ENCODE results near the gene DLGAP1.
"Not testable (repeated sequence)": the region's sequence is repeated elsewhere in the genome, so short reads cannot be mapped to it uniquely, and the experiment has no call there.

Gene DLGAP1

GRCh38 chr18:4078246-4078645 lies 376.9 kb downstream of the DLGAP1 start:
- DNase-seq (ENCODE audit: low read depth in 2 of 2), result no peak

DNA sequence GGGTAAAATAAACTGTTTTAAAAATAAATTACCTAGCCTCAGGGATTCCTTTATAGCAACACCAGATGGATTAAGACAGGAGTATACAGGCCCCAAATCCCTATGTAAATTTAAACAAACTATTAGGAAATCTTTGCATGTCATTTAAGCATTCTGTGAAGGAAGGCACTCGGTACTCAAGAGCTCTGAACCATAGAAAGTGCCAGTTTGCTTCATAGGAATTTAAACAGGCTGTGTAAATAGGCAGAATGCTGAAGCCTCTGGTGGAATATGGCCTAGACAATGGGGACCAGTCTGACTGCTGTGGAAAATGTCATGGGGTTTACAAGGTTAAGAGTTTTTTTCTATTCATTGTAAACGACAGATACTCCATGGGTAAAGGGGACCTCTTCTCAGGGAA lies 377.4 kb downstream of the DLGAP1 start:
- DNase-seq (ENCODE audit: low read depth in 2 of 2), result no peak

- no peak for DNase-seq (ENCODE audit: low read depth in 2 of 2)
These were observed 377.9 kb downstream of the DLGAP1 start for GRCh38 chr18:4077204-4077603.

DNA sequence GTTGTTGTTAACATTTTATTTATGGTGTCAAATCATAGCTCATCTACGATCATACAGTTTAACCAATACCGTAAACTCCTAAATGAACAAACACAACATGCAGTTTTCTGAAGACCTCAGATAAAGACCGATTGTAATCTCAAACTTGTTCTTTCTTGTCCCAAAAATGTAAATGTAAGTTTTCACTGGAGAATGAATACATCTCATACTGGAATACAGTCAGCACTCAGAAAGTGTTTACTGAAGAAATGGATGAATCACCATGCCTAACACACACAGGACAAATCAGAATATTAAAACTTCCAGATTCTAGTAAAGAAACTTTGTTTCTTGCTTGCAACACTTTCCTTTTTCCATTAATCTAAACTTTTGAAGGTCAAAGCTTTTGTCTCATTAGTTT lies 380.5 kb downstream of the DLGAP1 start:
- no peak for DNase-seq (ENCODE audit: low read depth in 2 of 2)

DNA sequence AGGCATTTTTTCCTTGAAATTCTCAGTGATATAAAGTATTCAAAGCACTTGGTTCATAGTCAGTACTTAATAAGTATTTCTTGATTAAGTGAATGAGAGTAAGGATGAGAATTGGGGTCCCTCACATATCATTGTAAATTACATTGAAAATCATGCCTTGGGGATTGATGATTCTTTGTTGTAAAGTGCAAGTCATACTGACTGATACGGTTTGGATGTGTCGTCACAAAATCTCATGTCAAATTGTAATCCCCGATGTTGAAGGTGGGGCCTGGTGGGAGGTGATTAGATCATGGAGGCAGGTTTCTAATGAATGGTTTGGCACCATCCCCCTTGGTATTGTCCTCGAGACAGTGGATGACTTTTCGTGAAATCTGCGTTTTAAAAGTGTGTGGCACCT lies 385.9 kb downstream of the DLGAP1 start:
- DNase-seq (ENCODE audit: low read depth in 2 of 2), result no peak

DNA sequence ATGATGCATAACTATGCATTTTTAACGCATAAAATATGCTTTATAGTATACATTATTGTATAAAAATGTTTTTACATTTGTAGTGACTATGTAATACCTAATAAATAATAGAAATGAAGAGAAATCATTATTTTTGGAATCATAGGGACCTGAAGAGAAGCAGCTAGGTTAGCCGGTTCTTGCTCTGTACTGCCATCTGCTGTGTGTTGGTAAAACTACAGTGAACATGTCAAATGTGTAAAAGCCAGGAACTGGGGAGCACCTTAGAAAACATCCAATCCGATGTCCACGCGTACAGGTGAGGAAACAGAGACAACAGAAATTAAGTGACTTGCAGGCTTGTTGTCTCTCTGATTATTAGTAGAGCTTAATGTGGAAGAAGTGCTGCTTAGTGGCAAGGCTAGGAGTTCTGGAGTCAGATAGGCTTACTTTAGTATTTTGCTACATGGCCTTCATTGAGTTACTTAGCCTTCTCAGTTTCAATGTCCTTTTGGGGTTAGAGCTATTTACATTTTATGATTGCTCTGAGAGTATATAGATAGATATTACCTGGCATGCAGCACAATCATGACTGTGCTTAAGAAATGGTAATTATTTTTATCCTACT lies 386.5 kb downstream of the DLGAP1 start:
- peak in 1 of 2 experiments; percentile 3 for DNase-seq (ENCODE audit: low read depth in 2 of 2)

DNA sequence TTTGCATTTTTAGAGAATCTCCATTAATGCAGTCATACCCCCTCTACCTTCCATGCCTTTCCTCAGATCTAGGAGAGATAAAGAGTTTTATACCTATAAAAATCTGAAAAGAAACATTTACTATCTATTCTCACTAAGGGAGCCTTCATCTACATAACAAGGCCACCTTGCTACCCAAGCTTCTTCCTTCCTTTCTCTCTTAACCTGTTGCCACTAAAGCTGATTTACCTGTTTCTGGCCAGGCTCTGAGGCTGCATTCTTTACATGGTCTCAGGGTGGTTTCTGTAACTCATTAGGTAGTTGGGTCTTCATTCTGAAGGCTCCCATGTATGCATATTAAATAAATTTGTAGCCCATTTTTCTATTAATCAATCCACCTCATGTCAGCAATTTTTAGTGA lies 391.6 kb downstream of the DLGAP1 start:
- DNase-seq (ENCODE audit: low read depth in 2 of 2), result no peak

- DNase-seq (ENCODE audit: low read depth in 2 of 2), result no peak
These were observed 394.5 kb downstream of the DLGAP1 start for GRCh38 chr18:4060427-4061281.

DNA sequence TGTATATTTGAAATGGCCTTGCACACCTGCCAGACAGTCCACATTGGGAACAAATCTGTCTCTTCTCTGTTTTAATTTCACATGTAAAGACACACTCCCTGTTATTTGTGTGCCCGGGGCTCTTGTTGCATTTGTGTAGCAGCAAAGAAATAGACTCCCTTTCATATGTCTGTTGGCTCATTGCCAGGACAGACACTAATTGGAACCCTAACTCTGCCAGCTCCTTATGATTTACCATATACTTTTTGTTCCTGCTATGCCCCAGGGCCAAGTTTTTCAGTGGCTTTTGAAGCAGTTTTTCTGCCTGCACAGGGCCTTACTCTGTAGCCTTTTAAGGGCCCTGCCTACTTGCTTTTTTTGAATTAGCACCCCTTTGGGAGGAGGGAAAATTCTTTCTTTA lies 396.9 kb downstream of the DLGAP1 start:
- DNase-seq (ENCODE audit: low read depth in 2 of 2), result no peak

DNA sequence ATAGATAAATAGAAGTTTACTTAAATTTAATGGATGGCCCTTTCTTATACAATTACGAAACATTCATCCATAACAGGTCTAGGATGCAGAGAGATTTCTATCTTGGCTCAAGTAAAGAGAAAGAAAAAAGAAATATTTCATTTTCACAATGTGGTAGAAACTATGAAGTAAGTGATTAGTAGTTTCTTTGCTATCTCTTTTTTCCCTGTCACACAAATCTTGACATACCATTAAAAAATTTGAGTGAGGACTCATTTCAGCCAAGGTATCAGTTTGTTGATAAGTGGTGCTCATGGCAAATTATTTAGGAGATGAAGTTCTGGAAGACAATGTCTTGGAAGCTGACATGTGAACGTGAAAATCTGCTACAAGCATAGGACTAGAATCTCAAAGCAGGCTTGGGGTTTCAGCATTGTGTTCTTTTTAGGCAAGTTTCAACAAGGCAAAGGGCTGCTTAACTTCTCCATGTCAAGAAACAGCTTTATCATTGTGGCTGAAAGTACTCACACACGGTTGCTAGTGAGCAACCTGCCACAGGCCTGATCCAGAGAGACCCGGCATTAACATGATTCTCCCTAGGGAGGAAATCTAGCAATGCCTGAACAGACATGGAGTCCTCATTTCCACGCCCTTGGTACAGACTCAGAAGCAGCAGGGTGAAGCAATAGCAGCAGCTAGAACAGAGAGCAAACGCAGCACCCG lies 414.6 kb downstream of the DLGAP1 start:
- no peak for DNase-seq (ENCODE audit: low read depth in 2 of 2)

- no peak for DNase-seq (ENCODE audit: low read depth in 2 of 2)
These were observed 419.6 kb downstream of the DLGAP1 start for GRCh38 chr18:4035521-4035920.

DNA sequence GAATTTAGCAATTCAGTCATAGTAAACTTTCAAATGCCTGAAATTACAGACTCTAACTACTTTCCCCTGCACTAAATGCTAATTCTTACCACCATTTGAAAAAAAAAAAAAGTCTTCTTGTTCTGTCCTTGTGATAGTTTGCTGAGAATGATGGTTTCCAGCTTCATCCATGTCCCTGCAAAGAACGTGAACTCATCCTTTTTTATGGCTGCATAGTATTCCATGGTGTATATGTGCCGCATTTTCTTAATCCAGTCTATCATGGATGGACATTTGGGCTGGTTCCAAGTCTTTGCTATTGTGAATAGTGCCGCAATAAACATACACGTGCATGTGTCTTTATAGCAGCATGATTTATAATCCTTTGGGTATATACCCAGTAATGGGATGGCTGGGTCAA lies 420.3 kb downstream of the DLGAP1 start:
- DNase-seq (ENCODE audit: low read depth in 2 of 2), result not testable (repeated sequence)

DNA sequence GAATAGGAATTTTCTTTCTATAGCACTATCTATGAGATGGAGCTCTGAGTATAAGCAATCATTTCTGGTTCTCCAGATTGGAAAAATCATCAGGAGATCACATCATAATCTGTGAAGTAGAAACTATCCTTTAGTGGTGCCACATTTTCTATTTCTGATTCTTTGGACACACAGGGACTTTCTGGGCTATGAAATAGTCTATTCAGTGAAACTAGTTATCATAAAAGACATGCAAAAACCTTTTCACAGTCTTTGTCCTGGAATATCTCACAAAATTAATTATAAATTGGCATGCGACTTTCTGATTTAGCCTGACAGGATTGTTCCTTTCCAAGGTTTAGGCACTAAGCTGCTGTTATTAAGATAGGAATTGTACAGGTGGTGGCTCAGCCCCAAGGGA lies 428.6 kb downstream of the DLGAP1 start:
- no peak for DNase-seq (ENCODE audit: low read depth in 2 of 2)

DNA sequence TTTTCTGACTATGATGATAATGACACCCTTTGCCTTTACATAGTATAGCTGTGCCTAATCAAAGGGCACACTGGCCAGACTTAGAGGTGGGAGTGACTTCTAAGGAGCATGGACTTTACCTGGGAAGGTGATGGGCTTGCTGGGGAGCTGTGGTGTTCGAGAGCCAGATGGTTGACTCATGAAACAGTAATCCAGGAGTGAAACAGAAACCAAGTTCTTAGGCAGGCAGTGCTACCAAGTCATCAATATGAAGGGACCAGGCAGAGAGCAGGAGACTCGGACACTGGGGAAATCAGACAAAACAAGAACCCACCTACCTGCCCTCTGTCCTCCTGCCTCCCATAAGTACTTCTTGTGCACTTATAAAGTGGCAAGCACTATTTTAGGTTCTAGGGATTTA lies 430.4 kb downstream of the DLGAP1 start:
- DNase-seq (ENCODE audit: low read depth in 2 of 2), result no peak

DNA sequence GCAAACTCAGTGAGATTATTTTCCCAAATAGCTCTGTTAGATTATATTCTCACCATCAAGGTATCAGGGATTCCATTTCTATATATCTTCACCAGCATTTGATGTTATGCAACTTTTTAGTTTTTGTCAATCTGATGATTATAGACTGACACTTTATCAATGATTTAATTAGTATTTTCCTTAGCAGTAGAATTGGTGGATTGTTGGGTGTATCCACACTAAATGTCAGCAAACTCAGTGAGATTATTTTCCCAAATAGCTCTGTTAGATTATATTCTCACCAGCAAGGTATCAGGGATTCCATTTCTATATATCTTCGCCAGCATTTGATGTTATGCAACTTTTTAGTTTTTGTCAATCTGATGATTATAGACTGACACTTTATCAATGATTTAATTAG lies 432.4 kb downstream of the DLGAP1 start:
- not testable (repeated sequence) for DNase-seq (ENCODE audit: low read depth in 2 of 2)

DNA sequence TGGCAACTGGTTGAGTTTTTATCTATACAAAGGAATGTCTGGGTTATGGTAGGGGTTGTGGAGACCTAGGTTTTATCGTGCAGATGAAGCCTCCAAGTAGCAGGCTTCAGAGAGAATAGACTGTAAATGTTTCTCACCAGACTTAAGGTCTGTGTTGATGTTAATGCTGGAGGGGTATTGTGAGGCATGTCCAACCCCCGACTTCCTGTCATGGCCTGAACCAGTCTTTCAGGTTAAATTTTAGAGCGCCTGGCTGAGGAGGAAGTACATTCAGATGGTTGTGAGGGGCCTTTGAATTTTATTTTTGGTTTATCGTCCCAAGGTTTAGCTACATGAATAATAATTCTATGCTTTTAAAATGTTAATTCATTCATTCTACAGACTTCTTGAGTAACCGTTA lies 435.1 kb downstream of the DLGAP1 start:
- no peak for DNase-seq (ENCODE audit: low read depth in 2 of 2)

GRCh38 chr18:4017480-4017879 lies 437.6 kb downstream of the DLGAP1 start:
- DNase-seq (ENCODE audit: low read depth in 2 of 2), result no peak

- no peak for DNase-seq (ENCODE audit: low read depth in 2 of 2)
These were observed 438.6 kb downstream of the DLGAP1 start for GRCh38 chr18:4016391-4017049.

DNA sequence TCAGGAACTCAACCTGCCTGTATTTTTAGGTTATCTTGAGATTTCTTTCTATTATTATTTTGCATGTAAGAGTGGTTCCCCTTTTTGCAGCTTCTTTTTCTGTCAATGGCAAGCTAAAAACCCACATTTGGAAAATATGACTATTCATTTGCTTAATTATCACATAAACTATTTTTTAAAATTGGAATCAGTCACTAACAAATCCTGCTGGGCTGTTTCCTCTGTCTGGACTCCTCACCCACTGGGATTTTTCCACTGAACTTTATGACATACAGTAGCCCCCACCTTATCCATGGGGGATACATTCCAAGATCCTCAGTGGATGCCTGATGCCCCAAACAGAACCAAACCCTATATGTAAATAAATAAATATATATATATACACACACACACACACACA lies 447.3 kb downstream of the DLGAP1 start:
- DNase-seq (ENCODE audit: low read depth in 2 of 2), result no peak

GRCh38 chr18:4004183-4004829 lies 450.8 kb downstream of the DLGAP1 start:
- DNase-seq (ENCODE audit: low read depth in 2 of 2), result no peak

DNA sequence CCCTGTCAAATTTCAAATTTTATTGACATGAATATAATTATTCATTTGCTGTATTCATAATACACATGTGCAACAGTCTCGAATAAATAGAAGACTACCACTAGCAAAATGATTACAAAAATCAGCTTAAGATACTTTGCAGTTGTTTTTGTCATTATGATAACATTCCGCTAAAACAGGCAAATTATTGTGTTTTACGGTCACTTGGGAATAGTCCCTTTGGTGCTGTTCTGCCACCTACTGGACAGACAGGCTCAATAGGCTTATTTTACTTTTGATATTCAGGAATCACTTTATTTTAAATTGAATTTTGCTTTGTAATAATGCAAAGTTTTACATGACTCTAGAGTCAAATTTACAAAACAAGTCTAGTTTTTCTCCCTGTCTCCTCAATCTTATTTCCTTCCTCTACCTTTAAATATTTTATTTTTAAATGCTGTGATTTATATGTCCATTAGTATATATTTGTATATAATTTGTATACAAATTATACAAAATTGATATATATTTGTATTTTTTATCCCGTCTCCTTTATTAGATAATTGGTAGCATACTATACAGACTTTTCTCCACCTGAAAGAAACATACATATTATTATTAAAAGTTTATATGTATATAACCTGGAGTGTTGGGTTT lies 456.3 kb downstream of the DLGAP1 start:
- DNase-seq (ENCODE audit: low read depth in 2 of 2), result no peak

Measured in stimulated activated CD4-positive, alpha-beta T cell treated with anti-CD3 and anti-CD28 coated beads, Interleukin-12 subunit alpha, Interleukin-12 subunit beta, amount 100 ng/mL, for 24 hours (primary cell).